MM.1S (cell line): ENCODE measurements around the gene ACSF3.

Source experiments
- DNase-seq: peaks from one replicate; pipeline ENCODE4 v3.0.0-alpha.2; 2015
- H2AFZ ChIP-seq: fragments of 300-600 bp; sonication (generic); 2 replicates; pipeline ENCODE4 v1.6.0; 2016; ENCODE audit warnings: antibody characterized with exemption, low read length
- H3F3A ChIP-seq: fragments of 300-600 bp; sonication (generic); 2 replicates; pipeline ENCODE4 v1.6.1; 2016; ENCODE audit warnings: mild to moderate bottlenecking, antibody characterized with exemption, low read length, moderate library complexity, mixed read lengths; ENCODE audit not compliant: insufficient read depth
- H3K27ac ChIP-seq: fragments of 300-600 bp; sonication (generic); 2 replicates; pipeline ENCODE4 v1.5.1; 2016; ENCODE audit warnings: mild to moderate bottlenecking, low read length
- H3K27me3 ChIP-seq: fragments of 300-600 bp; sonication (generic); replicated peaks from 2 replicates; pipeline ENCODE4 v1.6.0; 2016; ENCODE audit warnings: low read length; ENCODE audit not compliant: insufficient read depth
- H3K36me3 ChIP-seq: fragments of 300-600 bp; sonication (generic); replicated peaks from 2 replicates; pipeline ENCODE4 v1.6.1; 2016; ENCODE audit warnings: mild to moderate bottlenecking, low read length, mixed read lengths; ENCODE audit not compliant: insufficient read depth
- H3K4me1 ChIP-seq: fragments of 300-600 bp; sonication (generic); 2 replicates; pipeline ENCODE4 v1.6.1; 2016; ENCODE audit warnings: low read length, mixed read lengths
- H3K4me2 ChIP-seq: fragments of 300-600 bp; sonication (generic); 2 replicates; pipeline ENCODE4 v1.6.0; 2016; ENCODE audit warnings: low read depth, low read length
- H3K4me3 ChIP-seq: fragments of 300-600 bp; sonication (generic); 2 replicates; pipeline ENCODE4 v1.5.1; 2016; ENCODE audit warnings: low read length, mixed read lengths
- H3K79me2 ChIP-seq: fragments of 300-600 bp; sonication (generic); 2 replicates; pipeline ENCODE4 v1.6.1; 2016; ENCODE audit warnings: mixed run types, low read length, mixed read lengths
- H3K9ac ChIP-seq: fragments of 300-600 bp; sonication (generic); 2 replicates; pipeline ENCODE4 v1.6.1; 2016; ENCODE audit warnings: low read length, mixed read lengths
- H3K9me2 ChIP-seq: fragments of 300-600 bp; sonication (generic); replicated peaks from 2 replicates; pipeline ENCODE4 v1.6.1; 2016; ENCODE audit warnings: mild to moderate bottlenecking, low read length, mixed read lengths; ENCODE audit not compliant: insufficient read depth
- H3K9me3 ChIP-seq: fragments of 300-600 bp; sonication (generic); replicated peaks from 2 replicates; pipeline ENCODE4 v1.6.1; 2016; ENCODE audit warnings: mild to moderate bottlenecking, low read length, mixed read lengths; ENCODE audit not compliant: insufficient read depth
- H4K20me1 ChIP-seq: fragments of 300-600 bp; sonication (generic); 2 replicates; pipeline ENCODE4 v1.6.1; 2016; ENCODE audit warnings: mild to moderate bottlenecking, low read length, moderate library complexity, mixed read lengths; ENCODE audit not compliant: insufficient read depth
- EZH2 ChIP-seq: fragments of 300-600 bp; sonication (generic); optimal IDR thresholded peaks from 2 replicates; pipeline ENCODE3; 2017; ENCODE audit warnings: low read depth, mild to moderate bottlenecking, antibody characterized with exemption, low read length, mixed read lengths
- EZH2phosphoT487 ChIP-seq: fragments of 300-600 bp; sonication (generic); IDR thresholded peaks from 2 replicates; pipeline ENCODE4 v1.6.1; 2018; ENCODE audit warnings: antibody characterized with exemption, low read length
- TF ChIP-seq, protein P1 (sequence below): fragments of 300-600 bp; sonication (generic); IDR thresholded peaks from 2 replicates; pipeline ENCODE4 v1.5.1; 2016; ENCODE audit warnings: antibody characterized with exemption, low read length, mixed read lengths

ACSF3 gene

DNA sequence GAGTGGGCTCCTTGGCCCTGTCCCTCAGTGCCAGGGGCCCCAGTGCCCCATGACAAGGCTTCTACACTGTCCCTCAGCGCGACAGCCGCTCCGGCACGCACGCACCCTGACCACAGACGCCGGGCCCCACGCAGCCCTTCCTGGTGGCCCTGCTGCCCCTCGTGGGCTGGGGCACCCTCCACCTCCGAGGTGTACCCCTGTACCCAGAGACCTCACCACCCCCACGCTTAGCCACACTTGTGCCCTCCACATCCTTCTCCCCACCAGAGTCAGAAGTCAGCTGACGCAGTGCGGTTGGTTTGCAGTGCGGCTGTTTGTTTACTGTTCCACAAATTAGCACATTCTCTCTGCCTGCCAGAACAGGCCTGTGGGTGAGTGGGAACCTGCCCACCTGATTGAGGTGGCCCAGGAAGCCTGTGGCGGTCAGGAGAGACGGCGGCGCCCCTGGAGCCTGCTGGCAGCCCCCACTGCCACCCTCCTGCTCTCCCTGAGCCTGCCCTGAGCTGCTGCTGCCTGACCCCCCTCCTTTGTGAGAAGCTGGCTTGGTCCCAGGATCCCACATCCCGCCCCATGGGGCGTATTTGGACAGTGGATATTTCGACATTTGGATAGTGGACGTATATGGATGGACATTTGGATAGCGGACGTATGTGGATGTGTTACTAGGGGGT lies 39.9 kb downstream of the ACSF3 start:
- no peak overlapping the region for H3K4me3 ChIP-seq
- H3K4me2 ChIP-seq, result no peak overlapping the region
- no peaks in the 10 kb centered on the region for H3K27me3 ChIP-seq
- H3K27ac ChIP-seq, result no peak overlapping the region
- H3K79me2 ChIP-seq, result peaks cover 2% of the 10 kb centered on the region; the same call in 1 of the 2 replicates
- no peaks in the 10 kb centered on the region for H3F3A ChIP-seq
- TF ChIP-seq EZH2phosphoT487 (no peak), EZH2 (no peak)
- TF ChIP-seq, protein P1, sequence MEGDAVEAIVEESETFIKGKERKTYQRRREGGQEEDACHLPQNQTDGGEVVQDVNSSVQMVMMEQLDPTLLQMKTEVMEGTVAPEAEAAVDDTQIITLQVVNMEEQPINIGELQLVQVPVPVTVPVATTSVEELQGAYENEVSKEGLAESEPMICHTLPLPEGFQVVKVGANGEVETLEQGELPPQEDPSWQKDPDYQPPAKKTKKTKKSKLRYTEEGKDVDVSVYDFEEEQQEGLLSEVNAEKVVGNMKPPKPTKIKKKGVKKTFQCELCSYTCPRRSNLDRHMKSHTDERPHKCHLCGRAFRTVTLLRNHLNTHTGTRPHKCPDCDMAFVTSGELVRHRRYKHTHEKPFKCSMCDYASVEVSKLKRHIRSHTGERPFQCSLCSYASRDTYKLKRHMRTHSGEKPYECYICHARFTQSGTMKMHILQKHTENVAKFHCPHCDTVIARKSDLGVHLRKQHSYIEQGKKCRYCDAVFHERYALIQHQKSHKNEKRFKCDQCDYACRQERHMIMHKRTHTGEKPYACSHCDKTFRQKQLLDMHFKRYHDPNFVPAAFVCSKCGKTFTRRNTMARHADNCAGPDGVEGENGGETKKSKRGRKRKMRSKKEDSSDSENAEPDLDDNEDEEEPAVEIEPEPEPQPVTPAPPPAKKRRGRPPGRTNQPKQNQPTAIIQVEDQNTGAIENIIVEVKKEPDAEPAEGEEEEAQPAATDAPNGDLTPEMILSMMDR, result no peak
- H4K20me1 ChIP-seq, result no peaks in the 10 kb centered on the region
- DNase-seq, result no peak
- no peak overlapping the region for H3K9ac ChIP-seq
- no peaks in the 10 kb centered on the region for H3K36me3 ChIP-seq
- no peaks in the 10 kb centered on the region for H3K4me1 ChIP-seq
- no peaks in the 10 kb centered on the region for H3K9me3 ChIP-seq
- H2AFZ ChIP-seq, result no peak overlapping the region
- no peaks in the 10 kb centered on the region for H3K9me2 ChIP-seq

GRCh38 chr16:89134269-89134668 lies 40.6 kb downstream of the ACSF3 start:
- Histone ChIP-seq H2AFZ (no peak overlapping the region), H3K4me1 (no peaks in the 10 kb centered on the region), H3K4me3 (no peak overlapping the region), H3K27ac (no peak overlapping the region), H3K27me3 (no peaks in the 10 kb centered on the region), H3K4me2 (no peak overlapping the region), H4K20me1 (no peaks in the 10 kb centered on the region), H3K36me3 (no peaks in the 10 kb centered on the region), H3K9ac (no peak overlapping the region), H3K79me2 (peaks cover 2% of the 10 kb centered on the region; the same call in 1 of the 2 replicates), H3F3A (no peaks in the 10 kb centered on the region), H3K9me2 (no peaks in the 10 kb centered on the region), H3K9me3 (no peaks in the 10 kb centered on the region)
- DNase-seq, result no peak
- no peak for TF ChIP-seq EZH2
- TF ChIP-seq EZH2phosphoT487, result no peak
- TF ChIP-seq, protein P1, result no peak

DNA sequence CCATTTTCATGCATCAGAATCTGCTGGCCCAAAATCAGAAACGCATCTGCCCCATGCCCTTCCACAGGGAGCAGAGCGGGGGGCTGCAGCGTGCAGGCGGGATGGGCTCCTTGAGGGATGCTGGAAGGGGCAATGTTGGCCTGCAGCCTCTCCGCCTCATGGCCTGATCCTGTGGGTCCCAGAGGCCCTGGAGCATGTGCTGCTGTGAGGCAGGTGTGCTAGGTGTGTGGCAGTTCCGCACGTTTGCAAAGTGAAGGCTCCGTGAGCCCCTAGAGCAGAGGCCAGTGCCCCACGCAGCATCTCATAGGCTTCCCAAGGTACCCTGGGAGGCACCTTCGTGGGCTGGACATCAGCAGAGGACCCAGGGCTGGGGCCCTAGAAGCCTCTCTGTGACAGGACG lies 41.5 kb downstream of the ACSF3 start:
- no peaks in the 10 kb centered on the region for H3K36me3 ChIP-seq

More for the DNA sequence above, 41.5 kb downstream of the ACSF3 start:
- H3K27me3 ChIP-seq, result no peaks in the 10 kb centered on the region
- H2AFZ ChIP-seq, result no peak overlapping the region
- no peaks in the 10 kb centered on the region for H3K4me1 ChIP-seq
- no peak overlapping the region for H3K4me3 ChIP-seq
- TF ChIP-seq EZH2, result no peak
- no peak for TF ChIP-seq EZH2phosphoT487
- H3K9me2 ChIP-seq, result no peaks in the 10 kb centered on the region
- DNase-seq, result no peak
- H3K9me3 ChIP-seq, result no peaks in the 10 kb centered on the region
- H3F3A ChIP-seq, result no peaks in the 10 kb centered on the region
- 0 out of 2 replicates have a peak, but pooled peaks cover 2% of the 10 kb centered on the region for H3K79me2 ChIP-seq
- H3K4me2 ChIP-seq, result no peak overlapping the region
- H3K27ac ChIP-seq, result no peak overlapping the region
- H4K20me1 ChIP-seq, result no peaks in the 10 kb centered on the region
- no peak overlapping the region for H3K9ac ChIP-seq
